ENCODE data around the gene CRTAC1.

The CRTAC1 gene

GRCh38 chr10:97977673-97978072, 52.7 kb downstream of the CRTAC1 start:
- intact Hi-C loops (cut with DNase I) = no loop called here
- DNase-seq = peak in 3 of 10 donors; percentile 42 to 86 (median 53)

GRCh38 chr10:97975598-97975997, 54.8 kb downstream of the CRTAC1 start:
- no peak for DNase-seq
- intact Hi-C loops (cut with DNase I) = no loop called here

GRCh38 chr10:97974526-97975525, 55.6 kb downstream of the CRTAC1 start:
- peak; percentile 22 to 94 (median 57) for DNase-seq
- intact Hi-C loops (cut with DNase I) = no loop called here

GRCh38 chr10:97974100-97974499, 56.3 kb downstream of the CRTAC1 start:
- DNase-seq = peak in 8 of 10 donors; percentile 39 to 94 (median 68)
- intact Hi-C loops (cut with DNase I) = no loop called here

- intact Hi-C loops (cut with DNase I) = no loop called here
- no peak for DNase-seq
These were observed 60.8 kb downstream of the CRTAC1 start for GRCh38 chr10:97969538-97970079.

GRCh38 chr10:97964748-97965147, 65.7 kb downstream of the CRTAC1 start:
- DNase-seq = no peak
- intact Hi-C loops (cut with DNase I) = no loop called here

GRCh38 chr10:97961945-97962344, 68.5 kb downstream of the CRTAC1 start:
- intact Hi-C loops (cut with DNase I) = no loop called here
- DNase-seq = no peak

GRCh38 chr10:97960269-97961056, 70.0 kb downstream of the CRTAC1 start:
- intact Hi-C loops (cut with DNase I) = no loop called here

GRCh38 chr10:97949462-97949861, 81.0 kb downstream of the CRTAC1 start:
- intact Hi-C loops (cut with DNase I) = no loop called here
- no peak for DNase-seq

More at GRCh38 chr10:97960269-97961056, 70.0 kb downstream of the CRTAC1 start:
- DNase-seq = no peak

GRCh38 chr10:97948822-97949221, 81.6 kb downstream of the CRTAC1 start:
- intact Hi-C loops (cut with DNase I) = no loop called here

GRCh38 chr10:97944772-97945171, 85.6 kb downstream of the CRTAC1 start:
- DNase-seq = no peak
- intact Hi-C loops (cut with DNase I) = no loop called here

More at GRCh38 chr10:97948822-97949221, 81.6 kb downstream of the CRTAC1 start:
- DNase-seq = no peak

- intact Hi-C loops (cut with DNase I) = no loop called here
These were observed 87.1 kb downstream of the CRTAC1 start for GRCh38 chr10:97943294-97943693.

GRCh38 chr10:97940534-97940933, 89.9 kb downstream of the CRTAC1 start:
- DNase-seq = no peak
- intact Hi-C loops (cut with DNase I) = no loop called here

More at GRCh38 chr10:97943294-97943693, 87.1 kb downstream of the CRTAC1 start:
- DNase-seq = no peak

GRCh38 chr10:97939446-97939990, 90.9 kb downstream of the CRTAC1 start:
- DNase-seq = no peak
- intact Hi-C loops (cut with DNase I) = no loop called here

- intact Hi-C loops (cut with DNase I) = no loop called here
These were observed 92.5 kb downstream of the CRTAC1 start for GRCh38 chr10:97937928-97938327.

GRCh38 chr10:97937054-97937453, 93.4 kb downstream of the CRTAC1 start:
- intact Hi-C loops (cut with DNase I) = no loop called here
- DNase-seq = no peak

More at GRCh38 chr10:97937928-97938327, 92.5 kb downstream of the CRTAC1 start:
- no peak for DNase-seq

- no peak for DNase-seq
- intact Hi-C loops (cut with DNase I) = no loop called here
These were observed 94.3 kb downstream of the CRTAC1 start for GRCh38 chr10:97936126-97936525.

- peak in 1 of 10 donors; percentile 71 for DNase-seq
- intact Hi-C loops (cut with DNase I) = no loop called here
These were observed 97.4 kb downstream of the CRTAC1 start for GRCh38 chr10:97932932-97933530.

GRCh38 chr10:97931041-97931440, 99.4 kb downstream of the CRTAC1 start:
- no peak for DNase-seq
- intact Hi-C loops (cut with DNase I) = no loop called here

- intact Hi-C loops (cut with DNase I) = no loop called here
- DNase-seq = no peak
These were observed 101.5 kb downstream of the CRTAC1 start for GRCh38 chr10:97928897-97929296.

Measured in posterior cingulate gyrus (tissue), 11 donors.